CD4-positive, alpha-beta memory T cell (primary cell): Measurements from ENCODE around the gene HPD. TPM values are rescaled to one million over a fixed set of nuclear protein-coding genes. Genes with fewer than 3 reads are reported as not detected.

ENCODE experiments used
- CTCF ChIA-PET: fragments of 350-600 bp; sonication (Branson Sonifier 250); formaldehyde crosslinking; loops from one replicate; lab custom pipeline; 2021; ENCODE audit warnings: inconsistent platforms; ENCODE audit not compliant: partially characterized antibody; lab: Charles Lee
- POLR2A ChIA-PET: fragments of 350-600 bp; sonication (Branson Sonifier 250); formaldehyde crosslinking; loops from one replicate; lab custom pipeline; 2021; ENCODE audit not compliant: partially characterized antibody; lab: Charles Lee
- DNase-seq, 5 donors: peaks; one replicate each; pipeline versions ENCODE4 v3.0.0 to v3.0.0-alpha.2; 2020 to 2022; ENCODE audit warnings: mixed read lengths in 1 of 5
- H3K27ac ChIP-seq: one replicate; pipeline ENCODE4 v1.7.0; 2013; ENCODE audit warnings: low read depth, low read length
- H3K27me3 ChIP-seq: 2 replicates; pipeline ENCODE4 v1.7.0; 2013; ENCODE audit warnings: mild to moderate bottlenecking, low read length, moderate library complexity; ENCODE audit not compliant: insufficient read depth
- H3K36me3 ChIP-seq: 2 replicates; pipeline ENCODE4 v1.7.0; 2013; ENCODE audit warnings: mild to moderate bottlenecking, low read length, moderate library complexity; ENCODE audit not compliant: insufficient read depth
- H3K4me1 ChIP-seq: 2 replicates; pipeline ENCODE4 v1.7.0; 2013; ENCODE audit warnings: mild to moderate bottlenecking, low read length, moderate library complexity; ENCODE audit not compliant: insufficient read depth
- H3K4me3 ChIP-seq, 2 donors: one replicate each; pipeline ENCODE4 v1.7.0; 2013; ENCODE audit warnings: low read length in 2 of 2, mild to moderate bottlenecking in 1 of 2
- H3K9me3 ChIP-seq, 2 donors: one replicate each; pipeline ENCODE4 v1.7.0; 2013; ENCODE audit warnings: low read length in 2 of 2, control low read depth in 1 of 2; ENCODE audit not compliant: control insufficient read depth in 1 of 2
- H3K27ac Mint-ChIP-seq, 7 donors: one replicate each; pipeline ENCODE4 v1.8.0; 2020 to 2021; ENCODE audit warnings: mixed read lengths in 7 of 7, mild to moderate bottlenecking in 6 of 7, inconsistent platforms in 3 of 7, moderate library complexity in 3 of 7
- H3K27me3 Mint-ChIP-seq, 2 donors: one replicate each; pipeline ENCODE4 v1.8.0; 2020 to 2021; ENCODE audit warnings: mixed read lengths in 2 of 2
- H3K36me3 Mint-ChIP-seq, 2 donors: one replicate each; pipeline ENCODE4 v1.8.0; 2020 to 2021; ENCODE audit warnings: mixed read lengths in 2 of 2, inconsistent platforms in 1 of 2, mild to moderate bottlenecking in 1 of 2
- H3K4me1 Mint-ChIP-seq, 4 donors: one replicate each; pipeline ENCODE4 v1.8.0; 2020 to 2021; ENCODE audit warnings: mixed read lengths in 4 of 4, mild to moderate bottlenecking in 1 of 4
- H3K4me3 Mint-ChIP-seq, 8 donors: one replicate each; pipeline ENCODE4 v1.8.0; 2020 to 2021; ENCODE audit warnings: mixed read lengths in 8 of 8, mild to moderate bottlenecking in 7 of 8, moderate library complexity in 6 of 8, inconsistent platforms in 3 of 8
- H3K9me3 Mint-ChIP-seq, 8 donors: one replicate each; pipeline ENCODE4 v1.8.0; 2020 to 2021; ENCODE audit warnings: mixed read lengths in 8 of 8, mild to moderate bottlenecking in 5 of 8, inconsistent platforms in 3 of 8, moderate library complexity in 1 of 8
- intact Hi-C: fragments of 100-400 bp; cut with micrococcal nuclease; formaldehyde crosslinking; loops from one replicate; pipeline ENCODE4 v1.15.1; 2023
- polyA plus RNA-seq, 2 donors: library from polyadenylated mRNA; unstranded; fragments of 300-500 nt; fragmentation: Illumina TruSeq; gene quantifications; one replicate each; pipeline ENCODE4 v1.2.3, GENCODE V29; 2021
- total RNA-seq, 2 experiments: library from RNA; stranded (reverse); gene quantifications; one replicate each; pipeline ENCODE4 v1.2.3, GENCODE V29; 2021

The HPD gene
- total RNA-seq = not detected
- not detected for polyA plus RNA-seq

- ChIA-PET POLR2A (no interaction called here), CTCF (no interaction called here)
Measured at GRCh38 chr12:121858662-121859572, at the start of gene HPD. Gene HPD (minus strand): TSS chr12:121858859. CDS start chr12:121858823, 36 bp downstream.

GRCh38 chr12:121905746-121906145 lies 47.1 kb upstream of the HPD start:
- no peak overlapping the region for H3K27ac Mint-ChIP-seq
- no peaks in the 10 kb centered on the region for H3K27me3 Mint-ChIP-seq
- POLR2A ChIA-PET = no interaction called here
- no peaks in the 10 kb centered on the region for H3K9me3 Mint-ChIP-seq
- Histone ChIP-seq H3K4me1 (peaks cover 8% of the 10 kb centered on the region), H3K9me3 (no peaks in the 10 kb centered on the region), H3K27ac (no peak overlapping the region), H3K27me3 (no peaks in the 10 kb centered on the region), H3K36me3 (peaks cover 45% of the 10 kb centered on the region), H3K4me3 (no peak overlapping the region)
- intact Hi-C loops = no loop called here
- DNase-seq = no peak
- H3K4me1 Mint-ChIP-seq = peaks cover 6 to 9% (median 8%) of the 10 kb centered on the region in 4 donors
- H3K4me3 Mint-ChIP-seq = no peak overlapping the region
- peaks cover 48 to 61% of the 10 kb centered on the region in 2 donors for H3K36me3 Mint-ChIP-seq
- CTCF ChIA-PET = interaction anchor here (0.6 to 1.4 kb wide), 2 partner anchors 94 to 796 kb away, joined by 3 to 4 read pairs; no protein-coding TSS in a partner anchor

More at GRCh38 chr12:121858662-121859572, at the start of gene HPD:
- H3K36me3 ChIP-seq = no peaks in the 10 kb centered on the region
- H3K9me3 Mint-ChIP-seq = no peaks in the 10 kb centered on the region
- H3K4me3 ChIP-seq = no peak within 1 kb of the TSS
- no peak within 1 kb of the TSS for H3K4me3 Mint-ChIP-seq
- peak within 1 kb of the TSS in 2 of 7 donors; percentile 17 to 27 for H3K27ac Mint-ChIP-seq
- no peaks in the 10 kb centered on the region for H3K27me3 ChIP-seq
- intact Hi-C loops = no loop called here
- no peaks in the 10 kb centered on the region for H3K4me1 ChIP-seq
- no peaks in the 10 kb centered on the region for H3K9me3 ChIP-seq
- H3K36me3 Mint-ChIP-seq = peaks cover 0 to 3% of the 10 kb centered on the region in 2 donors
- no peaks in the 10 kb centered on the region for H3K27me3 Mint-ChIP-seq
- H3K27ac ChIP-seq = no peak within 1 kb of the TSS
- no peak for DNase-seq
- no peaks in the 10 kb centered on the region for H3K4me1 Mint-ChIP-seq

- no peaks in the 10 kb centered on the region for H3K27me3 ChIP-seq
- H3K9me3 ChIP-seq = no peaks in the 10 kb centered on the region
- no peak overlapping the region for H3K4me3 ChIP-seq
- Mint-ChIP-seq H3K27me3 (no peaks in the 10 kb centered on the region), H3K9me3 (peaks cover 0 to 2% (median 0%) of the 10 kb centered on the region in 8 donors), H3K27ac (peak overlapping the region in 3 of 7 donors; percentile 30 to 64 (median 35)), H3K4me3 (no peak overlapping the region), H3K36me3 (peaks cover 42 to 64% of the 10 kb centered on the region in 2 donors), H3K4me1 (peaks cover 0 to 1% (median 0%) of the 10 kb centered on the region in 4 donors)
- intact Hi-C loops = no loop called here
- H3K4me1 ChIP-seq = peaks cover under 1% of the 10 kb centered on the region
- no peak for DNase-seq
- ChIA-PET POLR2A (interaction anchor here (1.0 kb wide), 1 partner anchor 15 kb away, joined by 3 read pairs; the partner anchor contains the start of gene CFAP251), CTCF (interaction anchor here (1.3 kb wide), 1 partner anchor 16 kb away, joined by 3 read pairs; the partner anchor contains the start of gene CFAP251)
- peaks cover 54% of the 10 kb centered on the region for H3K36me3 ChIP-seq
- H3K27ac ChIP-seq = no peak overlapping the region
Measured at GRCh38 chr12:121903202-121903601, 44.5 kb upstream of the HPD start.

- peaks cover 70% of the 10 kb centered on the region for H3K36me3 ChIP-seq
- intact Hi-C loops = no loop called here
- no peak overlapping the region for H3K27ac ChIP-seq
- H3K27me3 Mint-ChIP-seq = no peaks in the 10 kb centered on the region
- peaks cover 0 to 2% (median 0%) of the 10 kb centered on the region in 8 donors for H3K9me3 Mint-ChIP-seq
- no peaks in the 10 kb centered on the region for H3K4me1 ChIP-seq
- H3K27me3 ChIP-seq = no peaks in the 10 kb centered on the region
- H3K27ac Mint-ChIP-seq = no peak overlapping the region
- peaks cover 0 to 6% (median 3%) of the 10 kb centered on the region in 4 donors for H3K4me1 Mint-ChIP-seq
- ChIA-PET POLR2A (interaction anchor here (1.3 kb wide), 1 partner anchor 11 kb away, joined by 3 read pairs; the partner anchor contains the start of gene PSMD9), CTCF (interaction anchor here (1.4 kb wide), 1 partner anchor 19 kb away, joined by 3 read pairs; the partner anchor contains the start of gene CFAP251)
- DNase-seq = no peak
- no peak overlapping the region for H3K4me3 ChIP-seq
- H3K9me3 ChIP-seq = no peaks in the 10 kb centered on the region
- peaks cover 45 to 67% of the 10 kb centered on the region in 2 donors for H3K36me3 Mint-ChIP-seq
- H3K4me3 Mint-ChIP-seq = no peak overlapping the region
Measured at GRCh38 chr12:121899590-121899989, 40.9 kb upstream of the HPD start.

GRCh38 chr12:121898287-121898686 lies 39.6 kb upstream of the HPD start:
- peaks cover 68% of the 10 kb centered on the region for H3K36me3 ChIP-seq
- H3K9me3 Mint-ChIP-seq = peaks cover 0 to 2% (median 0%) of the 10 kb centered on the region in 8 donors
- CTCF ChIA-PET = interaction anchor here (0.7 kb wide), 1 partner anchor 123 kb away, joined by 3 read pairs; no protein-coding TSS in a partner anchor

GRCh38 chr12:121894633-121895032 lies 36.0 kb upstream of the HPD start:
- H3K9me3 Mint-ChIP-seq = peaks cover 0 to 2% (median 0%) of the 10 kb centered on the region in 8 donors
- Histone ChIP-seq H3K4me3 (no peak overlapping the region), H3K9me3 (no peaks in the 10 kb centered on the region), H3K27ac (no peak overlapping the region), H3K27me3 (no peaks in the 10 kb centered on the region), H3K4me1 (peaks cover 27% of the 10 kb centered on the region), H3K36me3 (peaks cover 40% of the 10 kb centered on the region)
- peaks cover 12 to 36% (median 27%) of the 10 kb centered on the region in 4 donors for H3K4me1 Mint-ChIP-seq
- no peak for DNase-seq
- peaks cover 25 to 49% of the 10 kb centered on the region in 2 donors for H3K36me3 Mint-ChIP-seq
- H3K27me3 Mint-ChIP-seq = no peaks in the 10 kb centered on the region
- CTCF ChIA-PET = interaction anchor here (1.0 to 9.2 kb wide), 3 partner anchors 99 to 122 kb away, joined by 3 to 119 read pairs (median 3); partner anchors contain the start of gene RHOF
- peak overlapping the region in 2 of 8 donors; percentile 7 to 57 for H3K4me3 Mint-ChIP-seq
- H3K27ac Mint-ChIP-seq = peak overlapping the region in 5 of 7 donors; percentile 9 to 85 (median 74)
- POLR2A ChIA-PET = no interaction called here
- intact Hi-C loops = loop anchor here (1.0 kb wide), 1 partner anchor 100 kb away; no protein-coding TSS in a partner anchor

More at GRCh38 chr12:121898287-121898686, 39.6 kb upstream of the HPD start:
- Histone ChIP-seq H3K4me3 (no peak overlapping the region), H3K27ac (no peak overlapping the region), H3K4me1 (peaks cover 12% of the 10 kb centered on the region), H3K27me3 (no peaks in the 10 kb centered on the region), H3K9me3 (no peaks in the 10 kb centered on the region)
- Mint-ChIP-seq H3K4me3 (no peak overlapping the region), H3K27ac (no peak overlapping the region), H3K4me1 (peaks cover 4 to 19% (median 12%) of the 10 kb centered on the region in 4 donors), H3K36me3 (peaks cover 46 to 69% of the 10 kb centered on the region in 2 donors), H3K27me3 (no peaks in the 10 kb centered on the region)
- POLR2A ChIA-PET = no interaction called here
- no peak for DNase-seq
- intact Hi-C loops = no loop called here
